Left lobe of liver (tissue), 2 donors: ENCODE data around the gene GLOD4. TPM values are rescaled to one million over a fixed set of nuclear protein-coding genes. Genes with fewer than 3 reads are reported as not detected.
"Not testable (repeated sequence)": the region's sequence is repeated elsewhere in the genome, so short reads cannot be mapped to it uniquely, and the experiment has no call there.

Experiments used
- ATAC-seq: fragments of 200-7000 bp; cut with Tn5 transposase; one replicate; pipeline ENCODE4 v1.9.1; 2020; ENCODE audit warnings: mild to moderate bottlenecking, moderate library complexity
- DNase-seq: peaks from one replicate; pipeline ENCODE4 v3.0.0-alpha.2; 2020; ENCODE audit warnings: low spot score
- total RNA-seq: library from RNA; stranded (reverse); gene quantifications from one replicate; pipeline ENCODE4 v1.2.1, GENCODE V29; 2021
- donor health status: DM: no; HTN: no; CAD: no; lungs with moderate emphysema.
- donor health status: DM: no; HTN: yes; CAD: no.

Gene GLOD4
- total RNA-seq, 1 donor from 2014 or later, result 35.4 TPM

- DNase-seq (no peak), ATAC-seq (no peak)
Measured at GRCh38 chr17:784143-784542, 2.1 kb upstream of the GLOD4 start.

- no peak for DNase-seq
- ATAC-seq, result no peak
Measured at GRCh38 chr17:778096-778495, 4.0 kb downstream of the GLOD4 start.

GRCh38 chr17:774313-774584, 7.8 kb downstream of the GLOD4 start:
- DNase-seq, result no peak
- ATAC-seq, result no peak

GRCh38 chr17:773467-774312, 8.4 kb downstream of the GLOD4 start:
- ATAC-seq (no peak), DNase-seq (no peak)

- no peak for ATAC-seq
- DNase-seq, result no peak
Measured at GRCh38 chr17:773016-773415, 9.1 kb downstream of the GLOD4 start.

- ATAC-seq (no peak), DNase-seq (no peak)
Measured at GRCh38 chr17:767076-767475, 15.0 kb downstream of the GLOD4 start.

- no peak for DNase-seq
- peak; percentile 17 for ATAC-seq
Measured at GRCh38 chr17:760371-760770, 21.7 kb downstream of the GLOD4 start.

- DNase-seq, result no peak
- ATAC-seq, result no peak
Measured at GRCh38 chr17:759964-760363, 22.1 kb downstream of the GLOD4 start.

- DNase-seq, ATAC-seq: not testable (repeated sequence)
Measured at GRCh38 chr17:756010-756567, 26.0 kb downstream of the GLOD4 start.

GRCh38 chr17:755319-755961, 26.6 kb downstream of the GLOD4 start:
- not testable (repeated sequence) for ATAC-seq, DNase-seq

- ATAC-seq (no peak), DNase-seq (no peak)
Measured at GRCh38 chr17:753418-753817, 28.7 kb downstream of the GLOD4 start.

GRCh38 chr17:752620-753219, 29.4 kb downstream of the GLOD4 start:
- peak; percentile 79 for DNase-seq
- ATAC-seq, result peak; percentile 85

- peak; percentile 94 for ATAC-seq
- DNase-seq, result peak; percentile 94
Measured at GRCh38 chr17:752002-752619, 30.0 kb downstream of the GLOD4 start, which contains the start of gene GEMIN4. TSS of gene GEMIN4 (minus strand) at chr17:752264. CDS start at chr17:752142, 122 bp downstream.

- DNase-seq (peak; percentile 49), ATAC-seq (peak; percentile 10)
Measured at GRCh38 chr17:751269-752001, 30.6 kb downstream of the GLOD4 start.

GRCh38 chr17:750431-751037, 31.5 kb downstream of the GLOD4 start:
- no peak for ATAC-seq

GRCh38 chr17:749359-749758, 32.7 kb downstream of the GLOD4 start:
- DNase-seq, ATAC-seq: not testable (repeated sequence)

More at GRCh38 chr17:750431-751037, 31.5 kb downstream of the GLOD4 start:
- no peak for DNase-seq

GRCh38 chr17:748604-749003, 33.5 kb downstream of the GLOD4 start:
- ATAC-seq, DNase-seq: not testable (repeated sequence)

GRCh38 chr17:746783-747629, 35.1 kb downstream of the GLOD4 start:
- no peak for ATAC-seq
- no peak for DNase-seq

GRCh38 chr17:746181-746580, 35.9 kb downstream of the GLOD4 start:
- no peak for ATAC-seq
- DNase-seq, result no peak
